NCI-H2107 (cell line): Measurements from ENCODE around the gene ADH5.
"Not testable (repeated sequence)": the region's sequence is repeated elsewhere in the genome, so short reads cannot be mapped to it uniquely, and the experiment has no call there.

Source experiments
- DNase-seq: peaks from one replicate; lab custom pipeline; 2025; lab: John Stamatoyannopoulos, UW

ADH5 gene

DNA sequence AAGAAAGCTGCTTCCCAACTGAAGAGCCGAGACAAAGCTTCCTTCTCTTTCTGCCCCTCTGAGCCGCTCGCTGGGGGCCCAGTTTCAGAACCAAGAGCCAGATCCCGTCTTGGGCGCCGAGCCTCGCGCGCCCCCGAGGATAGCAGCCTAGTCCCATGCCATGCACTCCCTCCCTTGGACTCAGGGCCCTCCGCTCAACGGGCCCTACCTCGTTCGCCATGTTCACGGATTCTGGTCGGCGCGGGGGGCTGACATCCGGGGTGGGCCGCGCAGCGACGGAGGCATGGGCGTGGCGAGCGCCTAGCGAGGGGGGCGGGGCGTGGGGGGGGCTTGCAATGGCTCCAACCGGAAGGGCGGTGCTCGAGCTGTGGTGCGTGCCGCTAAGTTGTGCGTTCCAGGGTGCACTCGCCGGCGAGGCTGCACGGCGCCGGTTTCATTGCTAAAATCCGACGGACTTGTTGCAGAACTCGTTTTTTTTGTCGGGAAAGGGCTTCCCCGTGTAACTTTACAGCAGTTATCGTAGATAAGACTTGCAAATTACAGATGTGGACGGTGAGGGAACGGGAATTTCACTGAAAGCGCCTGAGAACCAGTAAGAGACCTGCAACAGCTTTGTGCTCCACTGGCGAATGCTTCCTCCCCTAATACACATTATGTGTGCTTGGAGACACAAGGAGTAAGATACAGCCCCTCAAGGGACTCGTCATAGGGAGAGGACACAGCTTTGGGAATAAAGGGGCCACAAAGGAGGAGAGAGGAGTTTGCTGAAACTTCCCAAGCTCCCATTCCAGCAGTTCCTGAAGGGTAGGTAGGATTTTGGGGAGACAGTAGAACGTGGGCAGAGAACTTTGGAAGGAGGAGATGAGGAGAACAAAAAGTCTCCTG is at the start of gene ADH5:
Gene ADH5 (minus strand): TSS at position 308 of the 885 bp plus-strand sequence. CDS start 88 bp downstream, at position 220.
- peak; percentile 47 for DNase-seq

- no peak for DNase-seq
These were observed 47.7 kb upstream of the ADH5 start for GRCh38 chr4:99136329-99136728.

DNA sequence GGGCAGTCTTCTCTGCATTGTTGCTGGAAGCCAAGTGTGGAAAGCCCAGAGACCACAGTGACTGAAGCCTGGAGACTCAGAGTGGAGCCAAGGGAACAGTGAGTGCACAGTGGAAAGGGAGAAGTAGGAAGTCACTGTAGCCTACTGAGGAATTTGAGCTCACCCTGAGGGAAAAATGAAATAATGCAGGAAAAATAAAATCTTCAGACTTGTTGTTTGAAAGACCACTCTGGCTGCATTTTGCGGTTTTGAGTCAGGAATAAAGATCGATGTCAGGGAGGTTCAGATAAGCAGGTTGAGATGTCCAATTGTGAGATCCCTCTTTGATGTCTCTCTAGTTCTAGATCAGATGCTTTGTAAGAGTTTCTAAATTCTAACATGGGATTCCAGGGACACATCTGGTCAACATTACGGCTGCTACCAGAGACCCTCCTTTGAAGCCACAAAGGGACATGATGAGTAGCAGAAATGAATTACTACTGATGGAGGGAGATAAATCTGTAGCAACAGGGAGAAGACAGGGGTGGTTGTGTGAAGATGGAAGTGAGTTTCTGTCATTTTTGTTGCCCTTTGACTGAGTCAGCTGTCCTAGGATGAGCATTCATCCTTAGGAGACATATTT is 47.1 kb upstream of the ADH5 start:
- DNase-seq = no peak

GRCh38 chr4:99134586-99134985 is 46.0 kb upstream of the ADH5 start:
- DNase-seq = no peak

DNA sequence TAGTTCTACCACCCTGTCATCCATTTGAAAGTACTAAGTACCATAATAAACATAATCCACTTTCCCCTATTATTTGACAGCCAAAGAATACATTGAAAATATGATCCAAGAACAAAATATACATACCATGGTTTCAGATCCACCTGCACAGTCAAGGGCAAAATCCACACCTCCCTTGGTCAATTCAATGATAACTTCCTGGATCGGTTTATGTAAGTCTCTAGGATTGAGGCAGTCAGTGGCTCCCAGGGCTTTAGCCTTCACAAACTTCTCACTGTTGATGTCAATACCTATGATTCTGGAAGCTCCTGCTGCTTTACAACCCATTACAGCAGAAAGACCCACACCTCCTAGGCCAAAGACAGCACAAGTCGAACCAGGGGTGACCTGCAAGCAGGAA is 42.8 kb upstream of the ADH5 start:
- no peak for DNase-seq

- no peak for DNase-seq
These were observed 37.8 kb upstream of the ADH5 start for GRCh38 chr4:99126376-99126775.

- DNase-seq = no peak
These were observed 32.4 kb upstream of the ADH5 start for GRCh38 chr4:99121008-99121407.

DNA sequence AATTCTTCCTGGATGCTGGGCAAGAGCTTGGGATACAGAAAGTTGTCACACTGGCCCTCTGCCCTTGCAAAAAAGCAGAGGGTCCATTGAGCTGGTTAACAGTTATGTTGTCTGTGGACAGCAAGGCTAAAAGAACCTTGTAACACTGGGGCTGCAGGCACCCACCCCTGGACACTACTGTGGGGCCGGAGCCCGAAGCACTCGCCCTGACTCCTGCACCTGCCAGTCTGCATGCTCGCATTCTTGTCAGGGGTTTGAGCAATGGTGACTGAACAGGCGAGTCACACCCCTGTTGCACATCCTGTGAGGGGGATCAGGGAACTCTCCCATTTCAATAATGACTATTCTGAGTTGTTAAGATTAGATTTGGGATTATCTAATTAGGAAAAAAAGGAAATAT is 31.9 kb upstream of the ADH5 start:
- no peak for DNase-seq

DNA sequence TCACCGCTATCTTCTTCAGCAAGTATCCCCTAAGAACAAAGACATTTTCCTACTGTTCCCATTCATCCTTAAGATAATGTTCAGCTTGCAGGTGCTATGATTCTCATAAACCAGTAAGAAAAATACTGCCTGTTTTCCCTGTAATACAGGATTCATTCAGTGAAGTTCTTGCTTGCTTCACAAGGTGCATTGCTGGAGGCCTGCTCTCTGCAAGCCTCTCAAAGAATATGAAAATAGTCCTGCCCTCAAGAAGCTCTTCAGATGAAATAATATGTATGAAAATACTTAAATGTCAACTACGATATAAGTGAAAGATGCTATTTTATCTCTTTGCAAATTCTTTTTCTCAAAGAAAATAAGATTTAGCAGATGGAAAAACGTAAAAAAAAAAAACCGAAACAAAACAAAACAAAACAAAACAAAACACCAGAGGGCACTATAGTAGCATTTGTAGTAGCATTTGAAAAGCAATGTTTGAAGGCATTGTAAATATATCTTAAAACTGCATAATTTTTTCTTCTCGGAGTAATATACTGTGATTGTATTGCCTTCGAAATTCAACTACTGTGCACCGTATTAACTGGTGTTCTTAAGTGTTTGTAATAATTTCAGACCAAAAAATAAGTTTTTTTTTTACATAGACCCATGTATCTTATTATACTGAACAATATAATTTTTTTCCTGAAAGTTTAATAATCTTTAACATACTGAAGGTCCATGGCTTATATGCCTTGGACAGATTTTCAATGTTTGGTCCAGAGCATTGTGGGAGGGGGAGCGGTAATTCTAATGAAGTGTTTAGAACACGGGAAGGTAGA is 29.5 kb upstream of the ADH5 start:
- no peak for DNase-seq

DNA sequence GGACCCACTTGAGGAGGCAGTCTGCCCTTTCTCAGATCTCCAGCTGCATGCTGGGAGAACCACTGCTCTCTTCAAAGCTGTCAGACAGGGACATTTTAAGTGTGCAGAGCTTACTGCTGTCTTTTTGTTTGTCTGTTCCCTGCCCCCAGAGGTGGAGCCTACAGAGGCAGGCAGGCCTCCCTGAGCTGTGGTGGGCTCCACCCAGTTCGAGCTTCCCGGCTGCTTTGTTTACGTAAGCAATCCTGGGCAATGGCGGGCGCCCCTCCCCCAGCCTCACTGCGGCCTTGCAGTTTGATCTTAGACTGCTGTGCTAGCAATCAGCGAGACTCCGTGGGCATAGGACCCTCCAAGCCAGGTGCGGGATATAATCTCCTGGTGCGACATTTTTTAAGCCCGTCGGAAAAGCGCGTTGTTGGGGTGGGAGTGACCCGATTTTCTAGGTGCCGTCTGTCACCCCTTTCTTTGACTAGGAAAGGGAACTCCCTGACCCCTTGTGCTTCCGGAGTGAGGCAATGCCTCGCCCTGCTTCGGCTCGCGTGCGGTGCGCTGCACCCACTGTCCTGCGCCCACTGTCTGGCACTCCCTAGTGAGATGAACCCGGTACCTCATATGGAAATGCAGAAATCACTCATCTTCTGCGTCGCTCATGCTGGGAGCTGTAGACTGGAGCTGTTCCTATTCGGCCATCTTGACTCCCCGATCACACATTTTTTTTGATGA is 28.7 kb upstream of the ADH5 start:
- DNase-seq = not testable (repeated sequence)

- not testable (repeated sequence) for DNase-seq
These were observed 20.7 kb upstream of the ADH5 start for GRCh38 chr4:99109286-99109685.

DNA sequence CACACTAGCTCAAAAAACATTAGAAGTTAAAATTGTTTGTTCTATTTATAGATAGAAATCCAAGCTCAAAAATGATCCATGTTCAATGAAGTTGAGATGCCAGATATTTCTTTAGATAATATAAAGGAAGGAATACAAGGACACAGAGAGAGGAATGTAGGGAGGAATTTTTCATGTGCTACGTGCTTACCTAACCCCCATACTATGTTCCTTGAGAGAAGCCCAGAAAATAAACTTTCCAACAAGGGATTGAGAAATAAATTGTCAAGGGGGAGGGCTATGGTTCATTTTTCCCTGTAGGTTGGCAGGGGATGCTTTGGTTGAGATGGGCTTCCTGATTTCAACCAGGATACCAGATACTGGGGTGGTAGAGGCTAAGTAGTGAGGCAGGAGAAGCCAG is 15.6 kb upstream of the ADH5 start:
- DNase-seq = no peak

DNA sequence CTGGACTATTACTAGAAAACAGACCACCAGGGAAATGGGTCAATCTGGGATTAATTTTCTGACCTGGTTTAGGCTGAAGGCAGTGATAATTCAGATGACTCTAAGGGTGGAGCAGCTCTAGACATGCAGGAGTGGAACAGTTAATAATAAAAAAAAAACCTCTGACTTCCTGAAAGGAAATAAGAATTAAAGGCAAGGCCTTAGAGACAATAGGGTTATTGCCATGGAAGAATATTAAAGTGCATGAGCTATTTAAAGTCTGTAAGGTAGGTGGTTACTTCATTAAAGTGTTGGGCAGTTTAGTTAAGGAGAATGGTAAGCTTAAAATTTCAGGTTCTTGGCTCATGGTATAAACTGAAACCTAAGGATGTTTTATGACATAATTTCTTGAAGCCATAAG is 14.6 kb upstream of the ADH5 start:
- DNase-seq = no peak

GRCh38 chr4:99102634-99103033 is 14.0 kb upstream of the ADH5 start:
- no peak for DNase-seq

GRCh38 chr4:99100876-99101275 is 12.3 kb upstream of the ADH5 start:
- no peak for DNase-seq

DNA sequence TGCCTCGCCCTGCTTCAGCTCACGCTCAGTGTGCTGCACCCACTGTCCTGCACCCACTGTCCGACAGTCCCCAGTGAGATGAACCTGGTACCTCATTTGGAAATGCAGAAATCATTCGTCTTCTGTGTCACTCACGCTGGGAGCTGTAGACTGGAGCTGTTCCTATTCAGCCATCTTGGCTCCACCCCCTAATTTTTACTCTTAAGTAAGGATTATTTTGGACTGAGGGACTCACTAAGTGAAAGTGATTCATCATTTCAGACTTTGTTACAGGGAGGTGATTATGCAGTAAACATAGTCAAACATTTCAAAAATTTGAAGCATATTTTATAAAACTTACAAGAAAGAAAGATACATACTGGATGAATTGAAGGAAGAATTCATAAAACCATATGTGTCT is 11.2 kb upstream of the ADH5 start:
- not testable (repeated sequence) for DNase-seq

DNA sequence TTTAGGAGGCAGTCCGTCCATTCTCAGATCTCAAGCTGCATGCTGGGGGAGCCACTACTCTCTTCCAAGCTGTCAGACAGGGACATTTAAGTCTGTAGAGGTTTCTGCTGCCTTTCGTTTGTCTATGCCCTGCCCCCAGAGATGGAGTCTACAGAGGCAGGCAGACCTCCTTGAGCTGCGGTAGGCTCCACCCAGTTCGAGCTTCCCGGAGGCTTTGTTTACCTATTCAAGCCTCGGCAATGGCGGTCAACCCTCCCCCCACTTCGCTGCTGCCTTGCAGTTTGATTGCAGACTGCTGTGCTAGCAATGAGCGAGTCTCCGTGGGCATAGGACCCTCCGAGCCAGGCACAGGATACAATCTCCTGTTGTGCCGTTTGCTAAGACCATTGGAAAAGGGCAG is 10.7 kb upstream of the ADH5 start:
- DNase-seq = no peak

GRCh38 chr4:99091841-99092240 is 3.3 kb upstream of the ADH5 start:
- not testable (repeated sequence) for DNase-seq

GRCh38 chr4:99091216-99091575 is 2.6 kb upstream of the ADH5 start:
- no peak for DNase-seq

DNA sequence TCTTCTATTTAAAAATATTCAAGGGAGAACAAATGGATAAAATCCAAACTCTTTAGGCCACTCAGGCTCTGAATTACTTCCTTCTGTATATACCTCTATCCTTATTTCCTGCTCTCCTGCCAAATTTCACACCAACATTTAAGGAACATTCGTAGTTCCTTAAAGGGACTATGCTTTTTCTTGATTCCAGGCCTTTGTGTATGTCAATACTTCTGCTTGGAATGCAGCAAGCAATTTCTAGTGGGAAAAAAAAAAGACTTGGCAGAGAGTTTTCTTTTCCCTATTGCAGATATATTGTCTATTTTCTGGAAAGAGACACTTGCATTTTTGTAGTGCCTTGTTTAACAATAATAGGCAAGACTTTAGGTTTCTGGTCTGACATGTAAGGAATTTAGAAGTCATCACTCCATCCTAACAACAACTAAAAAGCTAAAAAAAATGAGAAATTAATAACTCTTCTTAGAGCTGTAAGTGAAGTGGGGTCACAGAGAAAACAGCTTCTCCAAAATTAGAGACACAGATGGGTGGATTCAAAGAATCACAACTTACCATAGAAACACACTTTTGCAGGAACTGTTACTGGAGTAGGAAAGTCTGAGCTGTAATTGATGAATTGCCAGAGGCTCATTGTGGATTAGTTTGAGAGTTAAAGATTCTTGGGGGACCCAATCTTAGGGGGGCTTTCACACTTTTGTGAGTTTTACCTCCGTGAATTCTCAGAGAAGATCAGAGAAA is 2.1 kb upstream of the ADH5 start:
- no peak for DNase-seq

GRCh38 chr4:99088023-99088449 is 552 bp downstream of the ADH5 start:
- DNase-seq = no peak
